HUDEP-2 (cell line): ENCODE results near the gene TRAT1.
"Not testable (repeated sequence)": the region's sequence is repeated elsewhere in the genome, so short reads cannot be mapped to it uniquely, and the experiment has no call there.

Experiments
- DNase-seq, 76 experiments: peaks; one replicate each; lab custom pipeline; 2025; ENCODE audit not compliant: unreplicated experiment in 76 of 76; lab: John Stamatoyannopoulos, UW

Gene TRAT1, protein sequence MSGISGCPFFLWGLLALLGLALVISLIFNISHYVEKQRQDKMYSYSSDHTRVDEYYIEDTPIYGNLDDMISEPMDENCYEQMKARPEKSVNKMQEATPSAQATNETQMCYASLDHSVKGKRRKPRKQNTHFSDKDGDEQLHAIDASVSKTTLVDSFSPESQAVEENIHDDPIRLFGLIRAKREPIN

GRCh38 chr3:108822123-108822897 lies at the start of gene TRAT1:
TSS of gene TRAT1 (plus strand) at chr3:108822786. CDS start at chr3:108822928, 142 bp downstream.
- DNase-seq: no peak

GRCh38 chr3:108775649-108776048 lies 46.9 kb upstream of the TRAT1 start:
- DNase-seq: no peak

- DNase-seq: no peak
These were observed 43.1 kb upstream of the TRAT1 start for GRCh38 chr3:108779496-108779895.

DNA sequence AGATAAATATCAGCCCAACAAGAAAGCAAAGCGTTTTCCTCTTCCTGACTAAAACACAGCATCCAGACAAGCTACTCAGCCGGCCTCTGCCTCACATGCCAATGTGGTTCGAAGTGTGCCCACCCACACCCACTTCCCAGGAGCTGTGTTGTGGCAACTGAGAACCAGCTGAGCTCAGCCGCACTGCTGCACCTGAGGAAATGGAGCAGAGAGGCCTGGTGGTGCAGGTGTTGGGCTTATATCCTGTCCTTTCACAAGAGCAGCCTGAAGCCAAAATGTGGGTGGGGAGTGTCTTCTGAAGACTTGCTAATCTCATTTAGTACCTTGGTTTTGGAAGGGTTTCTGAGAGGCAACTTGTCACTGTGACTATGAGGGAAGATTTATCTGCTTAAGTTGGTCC lies 42.4 kb upstream of the TRAT1 start:
- no peak for DNase-seq

DNA sequence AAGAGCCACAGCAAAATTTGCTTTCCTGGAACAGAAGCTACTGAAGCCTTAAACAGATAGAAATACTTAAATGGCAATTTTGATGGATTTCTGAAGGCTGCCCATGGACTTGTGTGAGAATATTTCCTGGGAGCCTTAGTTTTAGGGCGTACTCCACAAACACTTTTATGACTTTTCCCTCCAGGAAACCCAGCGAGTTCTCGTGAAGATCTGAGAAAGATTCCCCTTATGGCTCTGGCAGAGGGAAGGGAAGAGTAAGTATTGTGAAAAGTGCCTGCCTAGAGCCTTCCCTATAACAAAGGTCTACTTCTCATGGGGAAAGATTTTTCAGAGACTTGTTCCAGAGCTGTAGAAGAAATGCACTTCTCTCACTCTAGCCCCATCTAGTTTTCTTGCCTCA lies 31.1 kb upstream of the TRAT1 start:
- no peak for DNase-seq

GRCh38 chr3:108804437-108804836 lies 18.1 kb upstream of the TRAT1 start:
- no peak for DNase-seq

DNA sequence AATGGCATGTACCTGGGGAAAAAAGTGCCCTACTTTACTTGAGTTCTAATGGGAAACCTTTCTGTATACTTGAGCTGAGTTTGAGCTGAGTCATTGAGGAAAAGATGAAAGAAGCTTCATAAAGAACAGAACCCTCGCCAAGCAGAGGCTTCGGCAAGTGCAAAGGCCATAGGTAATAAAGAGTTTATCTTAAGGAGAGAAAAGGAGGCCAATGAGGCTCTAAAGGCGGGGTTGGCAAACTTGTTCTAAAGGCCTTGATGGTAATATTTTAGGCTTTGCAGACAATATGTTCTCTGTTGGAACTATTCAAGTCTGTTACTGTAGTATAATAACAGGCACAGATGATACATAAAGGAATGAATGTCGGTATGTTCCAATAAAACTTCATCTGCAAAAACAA lies 17.6 kb upstream of the TRAT1 start:
- no peak for DNase-seq

DNA sequence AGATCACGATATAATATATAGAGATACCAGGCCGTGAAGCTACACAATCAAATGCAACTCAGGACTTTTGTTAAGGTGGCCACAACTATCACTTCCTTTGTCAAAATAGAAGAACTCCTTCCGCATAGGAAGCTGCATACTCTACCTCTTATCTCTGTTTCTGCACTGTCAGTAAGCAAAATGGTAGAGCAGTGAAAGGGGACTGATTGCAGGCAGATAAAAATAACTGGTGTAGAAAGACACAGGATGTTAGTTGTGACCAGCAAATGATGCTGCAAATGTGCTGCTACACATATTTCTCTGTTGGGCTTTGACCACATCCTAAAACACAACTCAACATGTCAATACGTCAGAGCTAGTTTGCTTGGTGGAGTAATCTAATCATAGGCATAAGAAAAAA lies 16.3 kb upstream of the TRAT1 start:
- no peak for DNase-seq

DNA sequence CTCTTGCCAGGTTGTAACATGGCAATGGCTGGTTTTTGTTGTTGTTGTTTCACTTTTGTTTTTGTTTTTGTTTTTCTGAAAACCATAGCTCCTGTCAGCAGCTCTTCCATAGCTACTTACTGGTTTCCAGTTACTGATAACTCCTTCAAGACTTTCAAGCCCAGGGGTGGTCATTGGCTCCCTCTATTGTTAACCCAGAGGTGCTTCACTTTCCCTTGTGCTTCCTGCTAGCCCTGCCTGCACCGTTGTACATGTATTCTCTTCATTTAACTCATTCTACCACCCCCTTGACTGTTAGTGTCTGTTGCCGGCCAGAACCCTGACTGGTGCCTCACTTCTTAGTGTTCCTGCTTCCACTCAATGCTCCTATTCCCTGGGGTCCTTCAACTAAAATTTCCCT lies 4.2 kb upstream of the TRAT1 start:
- DNase-seq: peak in 21 of 76 experiments; percentile 0 to 39 (median 9)

DNA sequence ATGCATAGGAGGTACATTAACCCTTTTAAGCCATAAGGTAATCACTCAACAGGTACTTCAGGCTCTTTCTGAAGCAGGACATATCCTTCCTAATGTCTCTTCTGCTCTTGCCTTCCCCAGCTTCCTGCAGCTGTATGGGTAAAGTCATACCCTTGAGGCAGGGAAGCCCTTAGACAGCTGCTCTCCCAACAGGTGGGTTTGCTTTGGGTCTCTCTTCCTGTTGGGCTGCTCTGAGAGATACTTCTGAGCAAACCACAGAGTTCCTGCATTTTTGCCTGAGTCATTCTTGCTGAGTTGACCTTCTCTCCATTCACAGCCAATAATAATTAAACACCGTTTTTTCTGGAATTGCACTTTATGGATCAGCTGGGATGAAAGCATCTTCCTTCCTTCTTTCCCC lies 2.0 kb upstream of the TRAT1 start:
- DNase-seq: no peak

- DNase-seq: no peak
These were observed 641 bp downstream of the TRAT1 start for GRCh38 chr3:108823227-108823626.

DNA sequence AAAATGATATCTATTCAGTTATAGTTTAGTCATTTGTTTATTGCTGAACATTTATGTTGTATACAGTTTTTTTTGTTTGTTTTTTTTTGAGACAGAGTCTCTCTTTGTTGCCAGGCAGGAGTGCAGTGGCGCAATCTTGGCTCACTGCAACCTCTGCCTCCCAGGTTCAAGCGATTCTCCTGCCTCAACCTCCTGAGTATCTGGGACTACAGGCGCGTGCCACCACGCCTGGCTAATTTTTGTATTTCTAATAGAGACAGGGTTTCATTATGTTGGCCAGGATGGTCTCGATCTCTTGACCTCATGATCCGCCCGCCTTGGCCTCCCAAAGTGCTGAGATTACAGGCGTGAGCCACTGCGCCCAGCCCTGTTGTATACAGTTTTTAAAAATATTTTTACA lies 1.2 kb downstream of the TRAT1 start:
- DNase-seq: not testable (repeated sequence)

DNA sequence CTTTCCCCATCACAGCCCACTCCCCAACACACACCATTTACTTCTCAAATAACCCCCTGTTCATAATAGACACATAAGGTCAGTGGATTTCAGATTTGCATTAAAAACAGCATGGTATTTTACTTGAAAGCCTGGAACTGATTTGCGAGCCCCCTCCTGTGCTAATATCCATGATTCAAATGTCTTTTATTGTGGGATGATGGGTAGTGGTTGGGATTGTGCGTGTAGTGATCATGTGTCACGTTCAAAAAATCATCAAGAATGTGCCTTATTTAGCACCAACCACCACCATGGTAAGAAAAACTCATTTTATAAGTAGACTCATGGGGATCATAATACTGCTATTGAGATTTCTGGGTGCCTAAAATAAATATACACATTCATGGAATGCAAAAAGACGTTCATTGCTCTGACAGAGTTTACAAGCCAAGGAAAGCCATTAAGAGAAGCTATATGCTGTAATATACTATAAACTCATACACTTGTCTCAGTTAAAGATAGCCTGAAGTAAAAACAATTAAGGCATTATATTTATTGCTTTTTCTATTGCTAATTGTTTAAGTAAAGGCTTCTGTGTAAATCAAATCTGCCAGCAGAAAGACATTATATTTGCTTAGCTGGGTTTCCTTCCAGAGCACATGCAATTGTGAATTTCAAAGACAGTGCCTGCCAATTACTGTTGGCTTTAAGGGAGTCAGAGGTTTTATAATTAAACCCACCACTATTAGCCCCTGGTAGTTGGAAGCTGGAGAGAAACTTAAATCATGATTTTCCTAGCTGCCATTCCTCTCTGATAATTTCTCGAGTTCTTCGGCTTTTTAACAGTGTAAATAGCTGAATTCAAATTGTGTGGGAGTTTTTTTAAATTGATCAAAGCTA lies 4.0 kb downstream of the TRAT1 start:
- no peak for DNase-seq

- DNase-seq: no peak
These were observed 7.8 kb downstream of the TRAT1 start for GRCh38 chr3:108830381-108830780.

GRCh38 chr3:108830991-108831614 lies 8.5 kb downstream of the TRAT1 start:
- no peak for DNase-seq

- no peak for DNase-seq
These were observed 11.0 kb downstream of the TRAT1 start for GRCh38 chr3:108833611-108834010.

DNA sequence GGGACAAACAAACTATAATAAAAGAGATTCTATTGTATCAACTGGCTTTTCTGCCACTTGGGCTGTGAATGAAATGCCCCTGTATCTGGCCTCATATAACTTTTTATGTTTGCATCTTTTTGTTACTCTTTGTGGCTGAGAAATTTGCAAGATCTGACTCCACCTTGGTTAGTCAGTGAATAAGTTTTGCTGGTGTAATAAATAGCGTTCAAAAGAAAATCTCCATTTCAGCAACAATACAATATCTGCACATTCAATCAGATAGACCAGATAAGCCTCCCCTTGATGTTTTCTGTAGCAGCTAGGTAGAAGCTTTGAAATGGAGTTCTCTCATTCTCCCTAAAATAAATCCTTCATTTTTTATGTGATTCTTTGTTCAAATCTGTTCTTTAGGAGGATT lies 12.0 kb downstream of the TRAT1 start:
- no peak for DNase-seq

DNA sequence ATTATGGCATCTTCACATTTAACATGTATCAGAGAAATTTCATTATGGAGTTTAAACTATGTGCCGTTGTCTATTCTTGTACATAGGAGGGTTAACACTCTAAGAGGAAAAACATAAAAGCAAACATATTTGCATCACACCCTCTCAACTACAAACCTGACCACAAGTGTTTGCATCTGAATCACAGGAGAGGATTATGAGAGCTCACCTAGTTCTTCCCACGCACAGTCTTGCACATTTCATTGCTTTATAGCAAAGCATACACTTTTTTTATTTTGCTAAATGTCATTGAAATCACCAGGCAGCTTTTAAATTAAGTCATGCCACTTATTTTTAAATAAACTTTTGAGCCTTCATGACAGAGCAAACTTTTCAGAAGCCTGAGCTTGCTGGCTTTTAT lies 12.5 kb downstream of the TRAT1 start:
- no peak for DNase-seq

DNA sequence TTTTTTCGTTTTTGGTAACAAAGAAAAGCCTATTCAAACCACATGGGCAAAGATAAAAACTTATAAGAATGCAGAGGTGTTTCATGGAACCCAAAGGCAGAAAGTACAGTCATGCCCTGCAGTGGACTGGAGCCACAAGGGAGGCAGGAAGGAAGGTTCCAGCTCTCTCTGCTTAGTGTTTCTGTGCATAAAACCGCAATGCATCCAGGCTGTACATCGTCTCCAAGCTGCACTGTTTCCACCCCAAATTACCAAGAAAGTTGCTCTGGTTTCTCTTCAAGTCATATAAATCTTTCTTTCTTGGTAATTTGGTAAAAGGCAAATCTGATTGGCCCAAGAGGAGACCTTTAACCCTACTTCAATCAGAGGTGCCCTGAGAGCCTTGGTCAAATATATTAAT lies 15.8 kb downstream of the TRAT1 start:
- DNase-seq: no peak

DNA sequence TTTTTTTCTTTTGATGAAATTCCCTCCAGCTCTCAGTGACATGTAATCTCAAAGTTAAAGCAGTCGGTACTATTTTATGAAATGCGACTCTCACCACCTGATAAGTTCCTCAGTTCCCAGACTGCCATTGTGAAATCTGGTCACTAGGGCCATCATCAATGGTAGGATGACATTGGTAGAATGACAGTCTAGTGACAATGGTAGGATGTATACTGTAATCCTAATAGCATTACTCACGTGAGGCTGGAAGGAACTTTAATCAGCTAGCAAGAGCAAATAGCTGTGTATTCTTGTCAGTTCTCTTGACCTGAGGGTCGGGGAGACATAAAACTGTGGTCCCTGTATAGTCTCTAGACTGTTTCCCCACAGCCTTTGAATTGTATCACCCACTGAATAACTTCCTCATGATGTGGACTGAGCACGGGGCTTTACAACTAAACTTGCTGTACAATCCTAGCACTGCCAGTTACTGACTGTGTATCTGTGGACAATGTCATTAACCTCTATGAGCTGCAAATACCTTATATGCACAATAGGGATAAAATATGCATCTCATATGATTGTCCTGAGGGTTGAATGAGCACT lies 23.2 kb downstream of the TRAT1 start:
- no peak for DNase-seq

GRCh38 chr3:108847187-108847586 lies 24.6 kb downstream of the TRAT1 start:
- no peak for DNase-seq
